GM18867 (cell line): ENCODE measurements around the gene BRIX1.
A peak's percentile ranks its signal among the peaks of the same experiment; 100 is the strongest.

Experiments
- ATAC-seq: cut with Tn5 transposase; IDR thresholded peaks from one replicate; pipeline ENCODE4 v1.9.1; 2021; ENCODE audit warnings: mild to moderate bottlenecking, moderate library complexity; ENCODE audit not compliant: unreplicated experiment

Gene BRIX1, protein sequence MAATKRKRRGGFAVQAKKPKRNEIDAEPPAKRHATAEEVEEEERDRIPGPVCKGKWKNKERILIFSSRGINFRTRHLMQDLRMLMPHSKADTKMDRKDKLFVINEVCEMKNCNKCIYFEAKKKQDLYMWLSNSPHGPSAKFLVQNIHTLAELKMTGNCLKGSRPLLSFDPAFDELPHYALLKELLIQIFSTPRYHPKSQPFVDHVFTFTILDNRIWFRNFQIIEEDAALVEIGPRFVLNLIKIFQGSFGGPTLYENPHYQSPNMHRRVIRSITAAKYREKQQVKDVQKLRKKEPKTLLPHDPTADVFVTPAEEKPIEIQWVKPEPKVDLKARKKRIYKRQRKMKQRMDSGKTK

DNA sequence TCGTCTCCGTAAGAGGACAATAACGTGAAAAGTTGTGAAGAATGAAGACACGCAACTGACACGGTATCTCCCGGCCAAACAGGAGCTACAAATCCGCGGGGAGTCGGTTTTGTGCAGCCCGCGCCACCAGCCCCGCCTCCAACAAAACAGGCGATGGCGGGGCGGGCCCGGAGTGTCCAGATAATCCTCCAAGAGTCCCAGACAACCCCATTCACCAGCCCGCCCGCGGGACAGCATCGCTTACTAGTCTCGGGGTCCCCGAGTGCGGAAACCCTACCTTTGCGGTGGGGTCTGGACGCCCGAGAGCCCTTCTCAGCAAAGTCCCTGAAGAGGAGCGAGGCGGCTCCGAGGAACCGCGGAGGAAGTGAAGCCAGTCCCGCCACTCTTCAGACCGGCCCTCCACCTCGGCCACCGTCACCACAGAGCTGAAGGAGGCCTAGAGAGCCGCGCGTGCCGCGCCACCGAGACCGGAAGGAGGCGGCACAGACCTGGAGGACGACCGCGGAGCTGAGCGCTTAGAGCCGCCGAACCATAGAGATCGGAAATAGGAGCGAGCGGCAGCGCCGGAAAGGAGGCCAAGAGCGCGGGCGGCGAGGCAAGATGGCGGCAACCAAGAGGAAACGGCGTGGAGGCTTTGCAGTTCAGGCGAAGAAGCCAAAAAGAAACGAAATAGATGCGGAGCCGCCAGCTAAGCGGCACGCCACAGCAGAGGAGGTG, at the start of gene BRIX1, which contains the start of gene RAD1:
Gene BRIX1, plus strand, starts transcription at position 573 of the 717 bp plus-strand sequence. Its CDS starts 28 bp downstream, at position 601.
Gene RAD1, minus strand, starts transcription at position 366 of the 717 bp plus-strand sequence. CDS start 612 bp downstream, outside the sequence.
- ATAC-seq = peak; percentile 98

DNA sequence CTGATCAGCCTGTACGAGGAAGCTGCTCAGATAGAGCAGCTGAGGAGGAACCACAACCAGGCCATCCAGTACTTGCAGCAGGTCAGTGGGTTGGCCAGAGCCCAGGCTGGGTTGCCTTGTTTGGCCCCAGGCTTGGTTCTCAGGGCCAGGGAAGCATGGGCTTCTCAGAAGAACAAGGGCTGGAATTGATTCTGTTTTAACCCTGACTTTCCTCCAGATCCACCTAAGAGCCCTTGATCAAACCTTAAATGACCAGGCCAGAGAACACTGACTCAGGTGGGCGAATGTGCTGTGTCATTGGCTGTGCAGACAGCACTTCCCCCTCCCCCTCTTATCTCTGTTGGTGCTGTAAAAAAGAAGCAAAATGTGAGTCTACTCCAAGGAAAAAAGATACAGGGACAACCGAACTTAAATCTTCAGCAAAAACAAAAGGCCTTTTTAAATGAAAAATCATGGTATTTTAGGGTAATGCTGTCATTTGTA, 48.5 kb upstream of the BRIX1 start:
- no peak for ATAC-seq

DNA sequence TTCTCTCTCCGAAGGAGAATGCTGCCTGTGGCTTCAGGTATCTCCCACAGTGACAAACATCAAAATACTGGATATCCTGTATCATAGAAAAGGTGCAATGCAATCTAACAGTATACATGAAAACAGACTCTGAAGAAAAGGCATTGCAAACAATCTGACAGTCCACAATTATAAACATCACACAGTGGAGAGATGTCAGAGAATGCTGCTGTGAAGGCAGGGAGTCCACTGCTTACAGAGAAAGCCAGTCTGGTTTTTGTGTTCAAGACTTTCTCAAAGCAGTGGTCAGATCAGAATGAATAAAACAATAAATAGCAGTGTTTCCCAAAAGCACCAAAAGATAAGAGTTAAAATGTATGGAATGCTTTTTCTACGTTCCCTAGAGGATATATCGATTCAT, 47.9 kb upstream of the BRIX1 start:
- ATAC-seq = no peak

DNA sequence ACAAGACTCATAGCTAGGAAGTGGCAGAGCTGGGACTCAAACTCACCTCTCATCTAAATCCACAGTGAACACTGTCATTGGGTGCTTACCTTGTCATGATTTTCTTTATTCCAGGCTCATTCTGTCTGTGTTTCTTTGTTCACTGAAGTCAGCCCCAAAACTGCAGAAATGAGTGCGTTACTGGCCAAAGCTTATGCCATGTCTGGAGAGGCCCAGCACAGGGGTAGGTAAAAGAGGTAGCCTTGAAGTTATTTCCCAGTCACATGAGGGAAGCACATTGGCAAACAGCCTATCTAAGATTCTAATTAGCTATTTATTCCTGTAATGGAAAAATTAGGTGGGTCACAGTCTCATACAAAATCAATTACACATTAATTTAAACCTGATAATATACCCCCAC, 46.7 kb upstream of the BRIX1 start:
- ATAC-seq = no peak

DNA sequence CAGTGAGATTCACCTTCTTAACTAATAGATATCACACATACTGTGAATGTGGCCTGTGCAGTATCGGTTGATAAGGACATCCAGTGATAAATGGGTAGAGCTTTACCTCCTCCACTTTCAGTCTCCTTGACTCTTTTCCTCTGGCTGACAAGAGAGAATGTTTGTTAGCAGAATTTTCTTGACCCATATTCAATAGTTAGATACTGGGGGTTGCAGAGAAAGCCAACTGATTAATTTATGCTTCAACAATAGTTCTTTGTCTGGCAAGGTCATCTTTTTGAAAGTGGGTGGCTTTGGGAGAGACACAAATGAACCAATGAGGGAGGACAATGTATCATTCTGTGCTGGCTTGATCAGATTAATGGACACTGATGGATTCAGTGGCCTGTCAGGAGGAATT, 46.3 kb upstream of the BRIX1 start:
- ATAC-seq = no peak

DNA sequence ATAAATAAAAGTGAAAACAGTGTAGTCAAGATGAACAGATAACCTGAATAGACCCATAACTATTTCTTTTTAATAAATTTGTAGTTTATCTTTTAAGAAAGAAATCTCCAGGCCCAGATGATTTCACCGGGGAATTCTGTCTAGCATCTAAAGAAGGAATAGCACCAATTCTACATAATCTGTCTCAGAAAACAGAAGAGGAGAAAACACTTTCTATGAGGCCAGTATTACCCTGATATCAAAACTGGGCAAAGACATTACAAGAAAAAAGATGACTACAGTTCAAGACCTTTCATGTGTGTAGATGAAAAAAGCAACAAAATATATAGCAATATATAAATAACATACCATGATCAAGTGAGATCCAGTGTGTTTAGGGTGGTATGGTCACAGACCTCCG, 45.1 kb upstream of the BRIX1 start:
- no peak for ATAC-seq

DNA sequence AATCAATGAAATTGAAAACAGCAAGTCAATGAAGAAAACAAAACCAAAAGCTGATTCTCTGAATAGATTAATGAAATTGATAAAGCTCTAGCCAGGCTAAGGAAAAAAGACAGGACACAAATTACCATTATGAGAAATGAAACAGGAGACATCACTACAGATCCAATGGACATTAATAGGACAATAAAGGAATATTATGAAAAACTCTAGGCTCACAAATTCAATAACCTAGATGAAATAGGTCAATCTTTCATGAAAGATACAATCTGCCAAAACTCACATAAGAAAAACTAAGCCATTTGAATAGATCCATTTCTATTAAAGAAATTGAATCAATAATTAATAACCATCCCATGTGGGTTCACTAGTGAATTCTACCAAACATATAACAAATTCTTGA, 39.2 kb upstream of the BRIX1 start:
- no peak for ATAC-seq

DNA sequence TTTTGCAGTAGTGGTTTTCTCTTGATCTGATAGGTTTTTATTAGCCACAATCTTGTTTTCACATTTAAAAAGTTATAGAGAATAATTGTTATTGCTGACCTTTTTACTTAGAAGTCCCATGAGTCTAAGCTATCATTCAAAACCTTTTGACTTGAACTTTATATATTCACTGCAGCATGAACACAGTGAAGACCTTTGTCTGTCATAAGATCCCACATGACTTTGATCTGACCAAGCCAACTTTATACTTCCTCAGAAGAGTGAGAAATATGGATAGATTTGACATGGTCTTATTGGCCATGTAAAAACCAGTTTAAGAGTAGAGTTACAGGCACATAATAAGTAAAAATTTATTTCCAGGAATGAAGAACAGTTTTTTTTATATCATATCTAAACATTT, 34.3 kb upstream of the BRIX1 start:
- no peak for ATAC-seq

DNA sequence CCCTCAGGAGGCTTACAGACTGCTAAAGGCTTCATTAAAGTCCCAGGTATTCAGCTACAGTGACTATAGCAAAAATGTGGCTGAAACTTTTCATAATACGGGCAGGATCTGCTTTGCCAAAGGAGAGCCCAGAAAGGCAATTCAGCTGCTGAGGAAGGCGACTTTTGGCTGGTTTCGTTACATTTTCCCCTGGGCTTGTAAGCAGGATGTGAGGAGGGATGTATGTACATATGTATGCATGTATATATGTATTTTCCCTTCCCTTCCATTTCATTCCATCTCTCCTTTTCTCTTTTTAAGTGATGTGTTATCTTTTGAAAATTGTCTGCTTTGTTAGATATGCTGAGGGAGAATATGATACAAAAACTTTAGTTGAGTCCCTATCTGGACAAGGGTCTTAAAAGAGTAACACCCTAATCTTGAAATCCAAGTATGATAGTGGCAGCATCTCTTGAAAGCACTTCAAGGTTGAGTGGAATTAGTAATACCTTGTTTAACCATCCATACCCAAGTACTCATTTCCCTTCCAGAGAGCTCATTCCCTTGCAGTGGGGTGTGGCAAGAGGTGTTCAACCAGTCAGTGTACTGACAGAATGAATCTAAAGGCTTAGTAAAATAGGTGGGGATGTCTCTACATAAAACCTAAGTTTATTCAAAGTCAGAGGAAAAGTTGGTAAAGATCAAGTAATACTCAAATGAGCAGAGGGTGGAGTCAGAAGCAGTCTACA, 29.0 kb upstream of the BRIX1 start:
- ATAC-seq = no peak

DNA sequence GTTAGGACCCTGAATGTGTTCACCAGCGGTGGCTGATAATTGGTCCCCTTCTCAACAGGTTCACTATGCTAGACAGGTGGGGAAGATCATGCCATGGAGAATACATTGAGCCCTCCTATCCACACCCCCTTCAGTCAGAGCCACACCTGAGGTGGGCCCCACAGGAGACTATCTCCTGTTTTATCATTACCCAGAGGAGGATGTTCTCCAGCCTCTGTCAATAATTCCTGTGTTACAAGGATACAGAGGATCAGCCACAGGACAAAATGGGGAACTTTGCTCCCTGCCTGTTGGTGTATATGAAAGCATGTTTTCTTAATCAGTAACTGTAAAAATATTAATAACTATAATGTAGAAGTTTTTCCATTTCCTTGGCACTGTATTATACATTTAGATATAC, 26.1 kb upstream of the BRIX1 start:
- ATAC-seq = no peak

DNA sequence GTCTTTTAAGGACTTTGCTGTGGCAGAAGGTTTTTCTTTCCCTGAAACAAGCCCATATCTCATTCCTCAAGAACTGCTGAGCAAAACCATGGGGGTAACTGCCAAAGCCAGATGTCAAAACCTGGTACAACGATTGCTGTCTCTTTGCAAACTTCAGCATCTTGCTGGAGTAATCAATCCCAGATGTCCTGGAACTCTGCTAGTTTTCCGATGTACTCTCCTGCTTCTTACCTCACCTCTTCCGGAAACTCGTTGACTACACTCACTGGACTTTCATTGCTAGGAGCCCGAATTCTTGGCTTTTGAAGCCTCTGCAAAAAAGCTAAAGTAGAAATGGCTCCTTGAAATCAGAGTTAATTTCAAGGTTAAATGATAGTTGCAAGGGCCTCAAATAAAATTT, 23.5 kb upstream of the BRIX1 start:
- ATAC-seq = no peak

DNA sequence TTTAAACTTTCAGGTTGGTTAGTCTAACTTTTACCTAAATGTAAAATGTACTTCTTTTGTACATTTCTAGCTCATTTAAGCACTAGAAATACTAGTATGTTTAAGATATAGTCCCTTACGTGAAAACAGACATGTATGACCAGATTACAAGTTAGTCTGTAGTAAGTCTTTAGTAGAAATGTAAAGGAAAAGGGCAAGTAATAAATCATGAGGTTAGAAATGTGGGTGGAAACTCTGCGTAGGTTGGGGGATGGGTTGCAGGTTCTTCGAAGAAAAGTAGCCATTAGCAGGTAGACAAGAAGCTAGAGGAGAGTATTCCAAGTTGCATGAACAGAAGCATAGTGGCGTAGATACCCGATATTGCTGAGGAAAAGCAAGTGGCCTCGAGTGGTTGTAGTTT, 23.1 kb upstream of the BRIX1 start:
- ATAC-seq = no peak

DNA sequence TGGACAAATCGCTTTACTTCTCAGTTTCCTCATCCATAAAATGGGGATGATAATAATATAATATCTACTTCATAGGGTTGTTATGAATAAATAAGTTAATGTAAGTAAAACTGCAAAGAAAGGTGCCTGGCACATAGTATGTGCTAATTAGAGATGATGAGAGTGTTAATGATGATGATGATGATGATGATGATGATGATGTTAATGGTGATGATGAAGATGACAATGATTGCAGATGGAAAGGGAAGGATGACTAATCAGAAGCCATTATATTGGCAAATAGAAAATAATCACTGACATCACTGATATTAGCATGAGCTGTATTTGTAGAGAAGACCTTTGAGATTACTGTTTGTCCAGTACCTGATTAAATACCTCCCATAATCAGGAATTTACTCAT, 20.8 kb upstream of the BRIX1 start:
- no peak for ATAC-seq

DNA sequence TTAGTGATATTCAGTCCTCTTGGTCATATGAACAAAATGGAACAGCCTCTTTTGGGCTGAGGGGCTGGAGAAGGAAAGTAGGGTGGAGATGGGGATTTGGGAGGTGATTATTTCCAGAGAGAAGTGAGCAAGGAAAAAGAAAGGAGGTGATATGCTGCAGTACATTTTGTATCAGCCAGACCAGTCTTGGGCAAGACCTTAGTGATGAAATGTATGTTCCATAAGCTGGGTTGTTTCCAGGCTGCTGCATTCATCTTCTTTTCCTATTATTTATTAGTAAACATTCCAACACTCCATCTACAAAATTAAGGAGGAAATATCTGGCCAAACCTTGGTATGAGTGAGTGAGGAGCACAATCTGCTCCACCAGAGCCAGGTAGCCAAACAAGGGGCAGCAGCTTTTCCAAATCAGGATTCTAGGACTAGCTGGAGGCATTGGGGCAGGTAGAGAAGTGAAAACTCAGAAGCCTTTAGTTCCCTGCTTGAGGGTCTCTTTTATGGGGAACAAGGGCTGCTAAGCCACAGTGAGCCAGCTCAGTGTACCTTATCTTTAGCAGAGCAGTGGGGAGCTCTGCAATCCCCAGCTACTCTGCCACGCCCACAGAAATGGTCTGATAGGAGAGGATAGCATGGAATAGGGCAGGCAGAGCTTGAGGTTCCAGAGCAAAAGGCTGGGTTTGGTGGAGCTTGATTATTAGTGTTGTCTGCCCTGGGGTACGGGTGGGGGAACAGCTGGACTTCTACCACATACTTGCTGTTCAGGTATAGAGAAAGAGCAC, 19.7 kb upstream of the BRIX1 start:
- ATAC-seq = no peak

DNA sequence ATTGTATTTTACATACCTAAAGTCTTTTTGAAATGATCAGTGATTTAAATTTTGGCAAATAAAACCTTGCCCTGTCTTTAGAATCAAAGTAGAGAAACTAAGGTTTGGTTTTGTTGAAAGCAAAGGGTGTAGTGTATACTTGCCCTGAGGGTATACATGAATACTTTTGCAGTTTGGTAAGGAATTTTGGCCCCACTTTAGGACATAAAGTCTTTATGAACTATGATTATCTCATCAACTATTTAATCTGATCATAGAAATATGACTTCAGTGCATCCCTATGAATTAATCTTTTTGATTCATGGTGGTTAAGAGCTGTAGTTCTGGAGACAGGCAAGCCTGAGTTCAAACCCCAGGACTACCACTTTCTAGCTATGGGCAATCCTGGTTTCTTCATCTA, 17.9 kb upstream of the BRIX1 start:
- ATAC-seq = no peak

DNA sequence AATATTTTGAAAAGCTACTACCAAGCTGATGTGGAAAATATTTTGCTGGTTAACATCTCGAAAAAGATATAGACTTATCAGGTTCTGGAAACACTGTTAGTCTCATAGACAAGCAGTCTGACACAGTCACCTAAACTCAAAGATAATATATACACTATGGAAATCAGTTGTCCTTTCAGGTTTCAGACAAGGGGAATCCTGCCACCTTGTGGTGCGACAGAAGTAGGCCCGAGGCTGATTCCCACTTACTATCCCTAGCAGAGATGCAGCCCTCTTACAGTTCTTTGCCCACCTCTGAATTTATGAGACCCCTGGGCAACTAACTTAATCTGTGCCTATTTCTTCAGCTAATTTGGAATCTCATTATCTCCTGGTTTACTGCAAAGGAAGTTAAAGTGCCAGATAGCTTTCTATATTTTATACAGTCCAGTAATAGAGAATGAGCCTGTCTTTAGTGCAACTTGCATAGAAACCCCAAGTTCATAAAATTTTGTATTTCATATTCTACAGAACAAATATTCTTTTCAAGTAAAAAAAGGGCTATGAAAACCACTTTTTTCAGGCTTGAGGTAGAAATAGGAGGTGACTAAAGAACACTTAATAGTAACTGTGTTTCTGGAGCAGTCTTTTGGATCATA, 17.1 kb upstream of the BRIX1 start:
- ATAC-seq = peak; percentile 93

DNA sequence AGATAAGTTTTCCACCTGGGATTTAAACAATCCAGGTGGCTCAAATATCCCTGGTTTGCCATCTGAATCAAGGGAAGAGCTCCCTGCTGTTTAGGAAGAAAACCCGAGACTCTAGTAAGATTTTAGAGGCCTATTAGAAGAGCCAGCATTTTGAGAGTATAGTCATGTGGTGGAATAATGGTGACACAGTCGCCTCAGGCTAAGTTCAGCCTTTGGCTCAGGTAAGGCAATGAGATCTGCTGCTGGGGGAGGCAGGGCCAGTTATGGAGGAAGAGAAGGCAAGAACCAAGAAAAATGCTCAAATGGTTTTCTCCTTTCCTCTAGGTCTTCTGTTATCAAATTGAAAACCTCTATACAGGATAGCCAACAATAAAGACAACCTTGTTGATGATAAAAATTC, 16.4 kb upstream of the BRIX1 start:
- no peak for ATAC-seq

DNA sequence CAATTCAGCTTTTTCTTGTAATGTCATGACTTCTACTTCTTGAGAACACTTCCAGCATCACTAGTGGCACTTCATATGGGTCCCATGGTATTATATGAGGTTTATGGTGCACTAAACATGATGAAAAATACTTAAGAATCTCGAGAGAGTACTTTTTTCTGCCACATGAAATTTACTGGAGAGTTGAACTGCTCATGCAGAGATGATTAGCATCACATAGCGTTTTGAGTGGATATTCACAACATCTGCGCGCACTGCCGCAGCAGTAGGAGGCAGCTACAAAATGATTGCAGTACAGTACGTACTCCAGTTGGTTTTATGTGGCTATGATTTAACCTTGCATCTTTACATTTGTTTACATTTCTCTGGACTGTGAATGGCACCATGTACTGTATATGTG, 14.9 kb upstream of the BRIX1 start:
- ATAC-seq = no peak

DNA sequence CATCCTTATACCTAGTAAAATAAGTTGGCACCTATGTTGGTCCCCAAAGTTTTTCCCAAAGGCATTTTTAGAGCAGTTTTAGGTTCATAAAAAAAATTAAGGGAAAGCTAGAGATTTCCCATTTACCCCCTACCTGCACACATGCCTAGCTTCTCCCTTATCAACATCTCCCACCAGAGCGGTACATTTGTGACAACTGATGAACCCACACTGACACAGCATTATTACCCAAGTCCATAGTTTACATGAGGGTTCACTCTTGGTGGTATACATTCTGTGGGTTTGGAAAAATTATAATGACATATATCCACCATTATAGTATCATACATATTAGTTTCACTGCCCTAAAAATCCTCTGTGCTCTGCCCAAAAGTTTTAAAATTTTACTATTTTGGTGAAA, 12.3 kb upstream of the BRIX1 start:
- ATAC-seq = no peak

DNA sequence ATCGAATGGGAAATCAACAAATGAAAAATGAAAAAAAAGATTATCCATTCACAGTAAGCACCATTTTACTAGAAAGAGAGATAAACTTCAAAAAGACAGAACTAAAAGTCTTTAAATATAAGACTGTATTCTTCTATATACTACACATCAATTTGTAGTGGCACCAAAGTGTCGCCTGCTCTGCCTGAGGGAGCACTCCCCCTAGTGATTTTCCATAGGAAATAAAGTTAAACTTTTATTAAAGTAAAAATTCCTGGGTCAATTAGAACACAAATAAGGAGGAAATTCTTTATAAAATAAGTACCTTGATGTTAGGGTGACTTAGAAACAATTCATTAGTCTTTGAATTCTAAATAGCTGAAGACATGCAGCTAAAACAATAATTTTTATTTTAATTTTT, 9.9 kb upstream of the BRIX1 start:
- ATAC-seq = no peak
